ENCODE measurements around the gene LINGO4.

DNA sequence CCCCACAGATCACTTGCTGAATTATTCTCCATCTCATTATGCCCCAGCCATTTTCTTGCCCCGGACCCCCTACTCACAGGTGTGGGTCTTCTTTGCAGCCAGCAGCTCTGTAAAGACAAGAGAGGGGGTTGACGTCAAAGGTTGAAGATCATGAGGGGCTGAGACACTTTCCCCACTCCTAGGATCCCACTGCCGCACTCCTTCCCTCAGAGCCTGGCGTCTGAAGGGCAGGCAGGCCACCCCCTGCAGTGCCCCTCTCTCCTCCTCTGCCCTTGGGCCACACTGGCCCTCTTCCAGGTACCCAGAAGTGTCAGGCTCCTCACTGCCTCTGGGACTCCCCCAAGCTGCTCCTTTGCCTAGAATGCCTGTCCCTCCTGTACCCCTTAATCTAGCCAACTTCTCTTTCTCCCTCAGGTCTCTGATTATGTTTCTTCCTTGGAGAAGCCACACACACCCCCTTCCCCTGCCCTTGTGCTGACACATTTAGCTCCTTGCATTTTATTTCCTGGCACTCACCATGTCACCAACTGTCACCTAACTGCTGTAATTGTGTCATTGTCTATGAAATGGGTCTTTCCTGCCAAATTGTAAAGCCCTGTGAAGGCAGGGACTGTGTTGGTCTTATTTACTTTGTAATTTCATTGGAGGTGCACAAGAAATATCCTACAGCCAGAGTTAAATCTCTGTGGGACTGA is 24.3 kb upstream of the LINGO4 start:
- TF ChIP-seq GLIS3 (CRISPR knock-in tag; IDR thresholded peaks at IDR 0.05) (no peak), ARNTL (CRISPR knock-in tag; IDR thresholded peaks at IDR 0.05; ENCODE audit: borderline replicate concordance, low read depth) (no peak), ESRRG (CRISPR knock-in tag; IDR thresholded peaks at IDR 0.05) (no peak)
